BE2C (cell line): Measurements from ENCODE around the gene ATXN1L.

Source experiments
- DNase-seq: peaks from one replicate; pipeline ENCODE4 v3.0.0-alpha.2; 2020
- H3K27me3 ChIP-seq: fragments of 250-450 bp; sonication (Bioruptor Pico); 2 replicates; pipeline ENCODE4 v1.5.1; 2020; ENCODE audit warnings: mild to moderate bottlenecking
- H3K36me3 ChIP-seq: fragments of 250-450 bp; sonication (Bioruptor Pico); 2 replicates; pipeline ENCODE4 v1.5.1; 2020; ENCODE audit warnings: mild to moderate bottlenecking
- H3K4me1 ChIP-seq: fragments of 250-450 bp; sonication (Bioruptor Pico); 2 replicates; pipeline ENCODE4 v1.5.1; 2020
- H3K4me3 ChIP-seq: 2 replicates; pipeline ENCODE4 v1.5.1; 2011; ENCODE audit warnings: low read depth, low read length
- H3K9me3 ChIP-seq: fragments of 250-450 bp; sonication (Bioruptor Pico); 2 replicates; pipeline ENCODE4 v1.5.1; 2020
- TF ChIP-seq, protein P1 (sequence below): IDR thresholded peaks from 2 replicates; pipeline ENCODE4 v1.5.1; 2012; ENCODE audit warnings: mild to moderate bottlenecking, low read depth, low read length

ATXN1L gene

GRCh38 chr16:71894229-71894920 is 48.6 kb downstream of the ATXN1L start:
- Histone ChIP-seq H3K36me3 (peaks cover 10% of the 10 kb centered on the region), H3K9me3 (no peaks in the 10 kb centered on the region), H3K27me3 (no peaks in the 10 kb centered on the region), H3K4me3 (peak overlapping the region; percentile 97), H3K4me1 (peaks cover 3% of the 10 kb centered on the region; the same call in 1 of the 2 replicates)
- TF ChIP-seq, protein P1, sequence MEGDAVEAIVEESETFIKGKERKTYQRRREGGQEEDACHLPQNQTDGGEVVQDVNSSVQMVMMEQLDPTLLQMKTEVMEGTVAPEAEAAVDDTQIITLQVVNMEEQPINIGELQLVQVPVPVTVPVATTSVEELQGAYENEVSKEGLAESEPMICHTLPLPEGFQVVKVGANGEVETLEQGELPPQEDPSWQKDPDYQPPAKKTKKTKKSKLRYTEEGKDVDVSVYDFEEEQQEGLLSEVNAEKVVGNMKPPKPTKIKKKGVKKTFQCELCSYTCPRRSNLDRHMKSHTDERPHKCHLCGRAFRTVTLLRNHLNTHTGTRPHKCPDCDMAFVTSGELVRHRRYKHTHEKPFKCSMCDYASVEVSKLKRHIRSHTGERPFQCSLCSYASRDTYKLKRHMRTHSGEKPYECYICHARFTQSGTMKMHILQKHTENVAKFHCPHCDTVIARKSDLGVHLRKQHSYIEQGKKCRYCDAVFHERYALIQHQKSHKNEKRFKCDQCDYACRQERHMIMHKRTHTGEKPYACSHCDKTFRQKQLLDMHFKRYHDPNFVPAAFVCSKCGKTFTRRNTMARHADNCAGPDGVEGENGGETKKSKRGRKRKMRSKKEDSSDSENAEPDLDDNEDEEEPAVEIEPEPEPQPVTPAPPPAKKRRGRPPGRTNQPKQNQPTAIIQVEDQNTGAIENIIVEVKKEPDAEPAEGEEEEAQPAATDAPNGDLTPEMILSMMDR: 0 out of 2 replicates have a peak, but pooled peaks have one; percentile 11
- peak; percentile 40 for DNase-seq

GRCh38 chr16:71894921-71895678 is 49.3 kb downstream of the ATXN1L start, which contains the start of gene IST1:
TSS of gene IST1 (plus strand) at chr16:71895531. CDS start at chr16:71915641, 20,110 bp downstream.
- Histone ChIP-seq H3K4me1 (peaks cover 3% of the 10 kb centered on the region; the same call in 1 of the 2 replicates), H3K9me3 (no peaks in the 10 kb centered on the region), H3K4me3 (peak within 1 kb of the TSS; percentile 97), H3K27me3 (no peaks in the 10 kb centered on the region), H3K36me3 (peaks cover 10% of the 10 kb centered on the region)
- TF ChIP-seq, protein P1: no peak
- peak; percentile 98 for DNase-seq

GRCh38 chr16:71895679-71896365 is 50.0 kb downstream of the ATXN1L start:
- no peak for DNase-seq
- H3K4me1 ChIP-seq: peaks cover 3% of the 10 kb centered on the region

DNA sequence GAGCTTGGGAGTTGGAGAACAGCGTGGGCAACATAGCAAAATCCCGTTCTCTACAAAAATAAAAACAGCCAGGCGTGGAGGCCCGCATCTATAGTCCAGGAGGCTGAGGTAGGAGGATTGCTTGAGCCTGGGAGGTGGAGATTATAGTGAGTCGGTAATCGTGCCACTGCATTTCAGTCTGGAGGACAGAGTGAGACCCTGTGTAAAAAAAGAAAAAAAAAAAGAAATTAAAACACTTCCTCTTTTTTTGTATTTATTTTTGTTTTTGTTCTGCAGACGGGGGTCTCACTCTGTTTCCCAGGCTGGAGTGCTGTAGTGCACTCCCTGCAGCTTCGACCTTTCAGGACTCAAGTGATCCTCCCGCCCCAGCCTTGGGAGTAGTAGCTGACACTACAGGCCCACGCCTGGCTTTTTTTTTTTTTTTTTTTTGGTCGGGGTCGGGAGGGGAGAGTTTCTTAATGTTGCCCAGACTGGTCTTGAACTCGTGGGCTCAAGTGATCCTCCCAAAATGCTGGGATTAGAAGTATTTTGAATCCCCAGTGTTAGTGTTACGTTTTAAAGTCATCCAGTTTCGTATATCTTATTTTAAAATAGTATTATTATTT is 51.1 kb downstream of the ATXN1L start:
- H3K4me1 ChIP-seq: peaks cover 3% of the 10 kb centered on the region
- no peaks in the 10 kb centered on the region for H3K9me3 ChIP-seq
- peaks cover 10% of the 10 kb centered on the region for H3K36me3 ChIP-seq
- peak overlapping the region; percentile 97 for H3K4me3 ChIP-seq
- DNase-seq: no peak
- H3K27me3 ChIP-seq: no peaks in the 10 kb centered on the region
- TF ChIP-seq, protein P1: no peak

More at GRCh38 chr16:71895679-71896365, 50.0 kb downstream of the ATXN1L start:
- Histone ChIP-seq H3K4me3 (peak overlapping the region; percentile 97), H3K27me3 (no peaks in the 10 kb centered on the region), H3K36me3 (peaks cover 10% of the 10 kb centered on the region), H3K9me3 (no peaks in the 10 kb centered on the region)
- TF ChIP-seq, protein P1: no peak

DNA sequence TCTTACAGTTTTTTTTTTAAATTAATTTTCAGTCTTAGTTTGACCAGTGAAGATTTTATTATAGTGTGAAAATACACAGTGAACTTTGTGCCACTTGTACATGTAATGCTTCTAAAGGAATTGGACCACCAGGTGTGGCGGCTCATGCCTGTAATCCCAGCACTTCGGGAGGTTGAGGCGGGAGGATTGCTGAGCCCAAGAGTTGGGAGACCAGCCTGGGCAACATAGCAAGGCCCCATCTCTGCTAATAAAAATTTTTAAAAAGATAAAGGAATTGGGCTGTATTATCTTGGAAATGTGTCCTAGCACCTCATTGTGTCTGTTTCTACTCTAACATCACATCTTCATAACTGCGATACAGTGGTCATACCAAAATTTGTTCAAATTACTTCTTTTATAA is 53.4 kb downstream of the ATXN1L start:
- H3K9me3 ChIP-seq: no peaks in the 10 kb centered on the region
- TF ChIP-seq, protein P1: no peak
- peaks cover 3% of the 10 kb centered on the region for H3K4me1 ChIP-seq
- no peak overlapping the region for H3K4me3 ChIP-seq
- DNase-seq: no peak
- peaks cover 22% of the 10 kb centered on the region for H3K36me3 ChIP-seq
- no peaks in the 10 kb centered on the region for H3K27me3 ChIP-seq
